Hypothalamus (tissue), 51 donors: ENCODE data around the gene PGAP6.
"Not testable (repeated sequence)": the region's sequence is repeated elsewhere in the genome, so short reads cannot be mapped to it uniquely, and the experiment has no call there.

Source experiments
- DNase-seq, 51 donors: peaks; one replicate each; lab custom pipeline; 2025; lab: John Stamatoyannopoulos, UW

The PGAP6 gene

DNA sequence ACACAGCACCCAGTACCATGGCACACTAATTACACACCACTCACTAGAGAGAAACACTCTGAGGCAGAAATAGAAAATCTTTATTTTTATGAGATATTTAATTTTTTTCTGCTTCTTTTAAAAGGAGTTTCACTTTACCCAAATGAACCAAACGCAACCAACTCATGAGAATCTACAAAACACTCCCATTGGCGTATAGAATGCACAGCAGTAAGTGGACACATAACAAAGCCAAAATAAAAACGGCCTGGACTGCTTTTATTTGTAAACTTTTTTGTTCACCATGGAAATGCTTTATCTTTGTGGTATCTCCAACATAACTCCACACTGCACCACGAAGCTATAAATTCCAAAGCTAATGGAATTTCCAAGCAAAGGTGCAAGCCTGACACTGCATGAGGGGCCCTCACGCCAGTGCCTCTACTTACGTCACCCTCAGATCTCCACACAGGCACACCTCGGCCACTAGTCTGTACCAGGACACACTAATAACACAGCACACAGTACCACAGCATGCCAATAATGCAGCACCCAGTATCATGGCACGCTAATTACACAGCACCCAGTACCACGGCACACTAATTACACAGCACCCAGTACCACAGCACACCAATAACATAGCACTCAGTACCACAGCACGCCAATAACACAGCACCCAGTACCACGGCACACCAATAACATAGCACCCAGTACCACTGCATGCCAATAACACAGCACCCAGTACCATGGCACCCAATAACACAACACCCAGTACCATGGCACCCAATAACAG lies 46.7 kb downstream of the PGAP6 start:
- not testable (repeated sequence) for DNase-seq

GRCh38 chr16:334164-334832 lies 47.5 kb downstream of the PGAP6 start:
- not testable (repeated sequence) for DNase-seq

DNA sequence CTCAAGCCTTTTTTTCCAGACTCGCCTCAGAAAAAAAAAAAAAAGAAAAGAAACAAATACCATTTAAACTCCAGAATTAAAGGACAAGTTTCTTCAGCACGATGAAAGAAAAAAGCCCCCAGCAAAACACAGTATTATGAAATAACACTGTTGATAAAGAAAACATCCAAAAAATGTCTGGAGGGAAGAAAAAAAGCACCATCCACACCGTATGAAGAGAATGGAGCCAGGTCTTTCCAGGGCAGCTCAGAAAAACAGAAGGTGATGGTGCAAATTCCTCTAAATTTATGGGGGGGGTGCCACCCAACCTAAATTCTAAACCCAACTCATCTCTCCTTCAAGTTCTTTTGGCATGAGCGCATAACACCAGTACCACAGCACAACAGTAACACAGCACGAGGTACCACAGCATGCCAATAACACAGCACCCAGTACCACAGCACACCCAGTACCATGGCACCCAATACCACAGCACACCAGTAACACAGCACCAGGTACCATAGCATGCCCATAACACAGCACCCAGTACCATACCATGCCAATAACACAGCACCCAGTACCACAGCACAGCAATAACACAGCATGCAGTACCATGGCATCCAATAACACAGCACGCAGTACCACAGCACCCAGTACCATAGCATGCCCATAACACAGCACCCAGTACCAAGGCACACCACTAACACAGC lies 48.2 kb downstream of the PGAP6 start:
- DNase-seq = no peak

- not testable (repeated sequence) for DNase-seq
These were observed 50.5 kb downstream of the PGAP6 start for GRCh38 chr16:331181-331814.

DNA sequence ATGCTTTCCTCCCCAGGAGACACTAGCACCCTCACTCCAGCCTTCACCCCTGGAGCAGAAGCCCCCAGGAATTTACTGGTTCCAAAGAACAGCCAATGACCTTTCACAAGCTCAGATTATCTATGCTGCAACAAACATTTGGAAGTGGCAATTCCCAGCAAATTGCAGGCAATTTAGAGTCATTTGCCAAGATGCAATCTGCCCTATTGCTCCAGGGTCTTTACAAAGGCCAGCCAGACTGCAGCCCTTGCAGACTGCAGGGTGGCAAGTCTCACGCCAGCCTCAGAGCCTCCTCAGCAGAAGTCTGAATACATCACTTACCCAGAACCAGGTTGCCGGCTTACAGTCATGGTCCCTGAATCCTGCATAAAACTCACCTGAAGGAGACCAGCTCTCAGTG lies 51.0 kb downstream of the PGAP6 start:
- no peak for DNase-seq

DNA sequence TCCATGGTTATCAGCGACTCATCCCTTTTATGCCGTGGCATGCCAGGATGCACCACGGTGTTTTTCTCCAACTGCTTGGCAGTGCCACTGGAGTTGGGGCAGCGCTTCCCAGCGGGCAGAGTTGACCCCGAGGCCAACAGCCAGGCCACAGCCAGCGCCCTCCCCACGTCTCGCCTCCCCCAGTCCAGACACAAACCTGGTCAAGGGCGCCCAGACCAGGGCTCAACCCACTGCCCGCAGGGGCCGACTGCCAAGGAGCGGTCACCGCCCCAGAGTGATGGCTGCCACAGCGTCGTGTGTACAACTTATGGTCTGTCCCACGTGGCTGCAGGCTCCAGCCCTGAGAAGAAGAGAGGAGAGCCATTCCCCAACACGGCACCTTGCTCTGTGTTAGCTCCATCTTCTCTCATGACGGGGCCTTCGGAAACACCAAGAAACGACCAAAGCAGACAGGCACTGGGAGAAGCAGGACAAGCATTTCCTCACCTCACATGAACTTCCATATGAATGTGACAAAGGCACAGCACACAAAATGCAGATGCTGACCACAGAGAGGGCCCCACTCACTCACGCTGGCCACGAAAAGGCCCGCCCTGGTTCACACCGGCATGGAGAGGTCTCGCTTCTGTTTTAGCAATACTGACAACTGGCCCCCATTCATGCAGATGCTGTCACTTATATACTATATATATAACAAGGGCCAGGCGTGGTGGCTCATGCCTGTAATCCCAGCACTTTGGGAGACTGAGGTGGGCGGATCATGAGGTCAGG lies 56.2 kb downstream of the PGAP6 start:
- DNase-seq = no peak

- no peak for DNase-seq
These were observed 57.1 kb downstream of the PGAP6 start for GRCh38 chr16:324451-325334.

DNA sequence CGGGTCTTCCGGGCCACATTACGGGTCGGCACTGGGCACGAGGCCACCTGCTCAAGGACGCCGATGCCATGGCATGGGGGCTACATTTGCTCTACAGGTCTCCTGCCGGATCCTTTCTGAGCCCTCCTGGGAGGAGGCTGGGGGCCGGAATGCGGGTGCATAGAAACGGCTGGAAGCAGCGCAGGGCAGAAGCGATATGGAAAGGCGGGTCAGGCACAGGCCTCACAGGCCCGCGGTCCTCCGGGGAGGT lies 57.7 kb downstream of the PGAP6 start:
- no peak for DNase-seq

DNA sequence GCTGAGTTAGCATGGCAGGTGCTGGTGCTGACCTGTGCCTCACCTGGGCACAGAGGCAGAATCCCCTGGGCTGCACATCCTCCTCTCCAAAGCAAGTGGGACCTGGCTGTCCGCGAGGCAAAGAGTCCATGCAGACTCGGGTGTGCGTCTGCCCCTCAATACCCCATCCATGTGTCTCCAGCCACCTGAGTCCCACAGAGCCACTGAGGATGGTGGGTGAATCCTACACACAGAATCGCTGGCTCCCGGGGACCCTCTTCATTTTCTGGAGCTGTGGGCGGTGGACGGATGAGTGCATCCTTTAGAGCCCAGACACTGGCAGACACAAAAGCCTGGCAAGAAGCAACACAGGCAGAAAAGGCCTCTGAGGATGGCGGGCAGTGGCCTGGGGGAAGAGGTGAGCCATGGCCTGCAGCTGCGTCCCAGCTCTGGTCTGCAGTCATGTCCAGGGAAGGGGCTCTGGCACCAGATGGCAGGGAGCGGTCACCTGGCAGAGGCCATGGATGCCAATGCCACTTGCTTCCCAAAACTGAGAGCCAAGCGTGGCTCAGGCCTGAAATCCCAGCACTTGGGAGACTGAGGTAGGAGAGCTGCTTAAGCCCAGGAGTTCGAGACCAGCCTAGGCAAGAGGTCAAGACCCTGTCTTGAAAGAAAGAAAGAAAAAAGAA lies 59.2 kb downstream of the PGAP6 start:
- DNase-seq = no peak

DNA sequence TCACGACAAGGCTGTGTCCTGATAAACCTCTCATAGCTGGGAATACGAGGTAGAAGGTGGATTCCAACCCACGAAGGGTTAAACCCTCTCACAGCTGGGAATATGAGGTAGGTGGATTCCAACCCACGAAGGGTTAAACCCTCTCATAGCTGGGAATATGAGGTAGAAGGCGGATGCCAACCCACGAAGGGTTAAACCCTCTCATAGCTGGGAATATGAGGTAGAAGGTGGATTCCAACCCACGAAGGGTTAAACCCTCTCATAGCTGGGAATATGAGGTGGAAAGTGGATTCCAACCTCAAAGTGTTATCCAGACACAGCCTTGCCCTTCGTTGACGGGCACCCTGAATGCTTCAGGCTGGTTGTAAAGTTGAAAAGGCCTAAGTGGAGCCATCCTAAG lies 60.2 kb downstream of the PGAP6 start:
- DNase-seq = no peak
